ENCODE measurements around the gene SLC5A1. TPM values are rescaled to one million over a fixed set of nuclear protein-coding genes. Genes with fewer than 3 reads are reported as not detected.

The SLC5A1 gene
- total RNA-seq, 1 experiment from 2014 or later, result not detected

GRCh38 chr22:32034275-32034674, 8.8 kb upstream of the SLC5A1 start:
- Histone ChIP-seq H4K20me1 (ENCODE audit: low read length) (no peaks in the 10 kb centered on the region), H3K4me1 (ENCODE audit: insufficient read depth, low read length) (no peaks in the 10 kb centered on the region), H3K9me3 (ENCODE audit: low read length) (no peaks in the 10 kb centered on the region), H3F3A (ENCODE audit: low read length, unreplicated experiment) (no peaks in the 10 kb centered on the region), H2AFZ (ENCODE audit: low read length) (no peak overlapping the region), H3K27ac (ENCODE audit: low read length) (no peak overlapping the region), H3K9me2 (replicated peaks; ENCODE audit: low read length) (no peaks in the 10 kb centered on the region), H3K9ac (ENCODE audit: low read length) (no peak overlapping the region), H3K4me2 (ENCODE audit: low read length) (no peak overlapping the region), H3K27me3 (ENCODE audit: low read length) (peaks cover 5% of the 10 kb centered on the region; the same call in 1 of the 2 replicates), H3K4me3 (ENCODE audit: low read length) (no peak overlapping the region), H3K36me3 (ENCODE audit: low read depth, low read length) (no peaks in the 10 kb centered on the region), H3K79me2 (ENCODE audit: low read length) (no peaks in the 10 kb centered on the region)
- CTCF ChIA-PET, result no interaction called here
- BruUV-seq (replicated peaks), result no TSS peak
- TF ChIP-seq EZH2 (IDR thresholded peaks at IDR 0.05; ENCODE audit: low read length, unreplicated experiment) (no peak), CTCF (conservative IDR thresholded peaks at IDR 0.05; ENCODE audit: low read depth, low read length) (no peak), EZH2phosphoT487 (IDR thresholded peaks at IDR 0.05; ENCODE audit: borderline replicate concordance, low read length) (no peak)
- POLR2A ChIA-PET (ENCODE audit: unreplicated experiment), result no interaction called here
- intact Hi-C loops (cut with micrococcal nuclease), result no loop called here
- ATAC-seq, result no peak
- DNase-seq, result no peak

GRCh38 chr22:32037236-32037635, 5.8 kb upstream of the SLC5A1 start:
- intact Hi-C loops (cut with micrococcal nuclease), result no loop called here
- Histone ChIP-seq H2AFZ (ENCODE audit: low read length) (no peak overlapping the region), H3K9me3 (ENCODE audit: low read length) (no peaks in the 10 kb centered on the region), H3K9ac (ENCODE audit: low read length) (no peak overlapping the region), H3K27me3 (ENCODE audit: low read length) (peaks cover 5% of the 10 kb centered on the region; the same call in 1 of the 2 replicates), H3K9me2 (replicated peaks; ENCODE audit: low read length) (no peaks in the 10 kb centered on the region), H3F3A (ENCODE audit: low read length, unreplicated experiment) (no peaks in the 10 kb centered on the region), H4K20me1 (ENCODE audit: low read length) (no peaks in the 10 kb centered on the region), H3K79me2 (ENCODE audit: low read length) (no peaks in the 10 kb centered on the region), H3K4me3 (ENCODE audit: low read length) (no peak overlapping the region), H3K36me3 (ENCODE audit: low read depth, low read length) (no peaks in the 10 kb centered on the region), H3K4me2 (ENCODE audit: low read length) (no peak overlapping the region), H3K4me1 (ENCODE audit: insufficient read depth, low read length) (no peaks in the 10 kb centered on the region), H3K27ac (ENCODE audit: low read length) (no peak overlapping the region)
- BruUV-seq (replicated peaks), result no TSS peak
- TF ChIP-seq CTCF (conservative IDR thresholded peaks at IDR 0.05; ENCODE audit: low read depth, low read length), result no peak
- TF ChIP-seq EZH2phosphoT487 (IDR thresholded peaks at IDR 0.05; ENCODE audit: borderline replicate concordance, low read length), result no peak
- TF ChIP-seq EZH2 (IDR thresholded peaks at IDR 0.05; ENCODE audit: low read length, unreplicated experiment), result no peak
- ChIA-PET CTCF (no interaction called here), POLR2A (ENCODE audit: unreplicated experiment) (no interaction called here)
- ATAC-seq (no peak), DNase-seq (no peak)

GRCh38 chr22:32040324-32040904, 2.6 kb upstream of the SLC5A1 start:
- ChIA-PET POLR2A (ENCODE audit: unreplicated experiment) (no interaction called here), CTCF (no interaction called here)
- Histone ChIP-seq H3K27me3 (ENCODE audit: low read length) (peaks cover 5% of the 10 kb centered on the region; the same call in 1 of the 2 replicates), H3K9ac (ENCODE audit: low read length) (no peak overlapping the region), H4K20me1 (ENCODE audit: low read length) (no peaks in the 10 kb centered on the region), H3K9me2 (replicated peaks; ENCODE audit: low read length) (no peaks in the 10 kb centered on the region), H3K4me1 (ENCODE audit: insufficient read depth, low read length) (peaks cover 9% of the 10 kb centered on the region; the same call in 1 of the 2 replicates), H2AFZ (ENCODE audit: low read length) (no peak overlapping the region), H3K4me2 (ENCODE audit: low read length) (no peak overlapping the region), H3K27ac (ENCODE audit: low read length) (no peak overlapping the region), H3K79me2 (ENCODE audit: low read length) (no peaks in the 10 kb centered on the region), H3F3A (ENCODE audit: low read length, unreplicated experiment) (no peaks in the 10 kb centered on the region), H3K36me3 (ENCODE audit: low read depth, low read length) (no peaks in the 10 kb centered on the region), H3K9me3 (ENCODE audit: low read length) (no peaks in the 10 kb centered on the region), H3K4me3 (ENCODE audit: low read length) (no peak overlapping the region)
- ATAC-seq, result no peak
- no peak for DNase-seq
- intact Hi-C loops (cut with micrococcal nuclease), result no loop called here
- no TSS peak for BruUV-seq (replicated peaks)
- no peak for TF ChIP-seq EZH2 (IDR thresholded peaks at IDR 0.05; ENCODE audit: low read length, unreplicated experiment)
- no peak for TF ChIP-seq CTCF (conservative IDR thresholded peaks at IDR 0.05; ENCODE audit: low read depth, low read length)
